GF-D8 (cell line): ENCODE measurements around the gene TUBB4A.
A peak's percentile ranks its signal among the peaks of the same experiment; 100 is the strongest.

Source experiments
- DNase-seq: peaks from one replicate; lab custom pipeline; 2025; lab: John Stamatoyannopoulos, UW

Gene TUBB4A

DNA sequence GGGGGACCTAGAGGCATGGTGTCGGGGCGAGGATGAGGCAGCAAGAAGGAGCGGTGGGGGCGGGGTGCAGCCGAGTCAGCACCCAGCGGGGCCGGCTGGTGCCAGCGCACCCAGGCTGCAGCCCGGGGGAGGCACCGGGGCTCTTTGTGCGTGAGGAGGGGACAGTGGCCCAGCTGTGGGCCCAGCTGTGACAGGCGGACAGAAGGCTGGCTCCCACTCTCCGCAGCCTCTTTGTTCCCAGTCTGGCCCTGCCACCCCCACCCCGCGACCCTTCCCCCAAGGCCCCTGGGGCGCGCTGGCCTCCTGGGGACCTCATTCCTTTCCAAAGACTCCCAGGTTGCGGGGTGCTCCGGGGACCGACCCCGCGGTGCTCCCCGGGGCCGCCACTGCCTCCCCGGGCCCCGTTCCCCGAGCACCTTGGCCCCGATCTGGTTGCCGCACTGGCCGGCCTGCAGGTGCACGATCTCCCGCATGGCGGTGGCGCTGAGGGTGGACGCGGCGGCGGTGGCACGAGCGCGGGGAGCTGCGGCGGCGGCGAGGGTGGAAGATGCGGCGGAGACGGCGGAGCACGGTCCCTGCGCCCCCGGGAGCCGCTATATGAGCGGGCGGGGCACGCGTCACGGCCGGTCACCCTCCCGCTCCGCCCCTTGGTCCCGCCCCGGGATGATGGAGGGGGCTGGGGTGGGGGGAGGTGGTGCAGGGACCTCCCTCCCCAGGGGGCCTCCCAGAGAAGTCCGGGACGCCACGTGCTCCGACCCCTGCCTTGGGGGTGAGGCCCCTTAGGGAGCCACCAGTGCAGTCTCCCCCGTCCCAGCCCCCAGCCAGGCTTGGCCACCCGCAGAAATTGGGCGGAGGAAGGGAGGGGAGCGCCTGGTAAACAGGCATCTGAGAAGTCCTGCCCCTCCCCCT is at the start of gene TUBB4A:
Gene TUBB4A (minus strand): TSS at position 570 of the 909 bp plus-strand sequence. CDS start 97 bp downstream, at position 473.
- no peak for DNase-seq

DNA sequence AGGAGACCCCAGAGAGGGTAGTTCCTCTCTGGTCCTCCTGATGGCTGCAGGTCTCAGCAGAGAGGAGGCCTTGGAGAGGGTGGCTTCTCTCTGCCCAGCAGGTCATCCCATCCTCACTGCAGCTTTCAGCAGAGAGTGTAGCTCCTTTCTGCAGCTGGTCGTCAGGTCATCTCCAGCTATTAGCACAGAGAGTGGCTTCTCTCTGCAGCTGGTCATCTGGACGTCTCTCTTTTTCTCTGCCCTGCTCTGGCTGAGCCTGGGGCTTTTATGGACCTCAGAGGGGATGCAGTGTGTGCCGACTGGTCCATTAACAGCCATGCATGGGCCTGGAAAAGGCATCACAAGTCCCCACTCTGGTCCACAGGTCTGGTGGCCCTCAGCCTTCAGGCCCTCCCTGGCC is 49.0 kb upstream of the TUBB4A start:
- DNase-seq, result no peak

DNA sequence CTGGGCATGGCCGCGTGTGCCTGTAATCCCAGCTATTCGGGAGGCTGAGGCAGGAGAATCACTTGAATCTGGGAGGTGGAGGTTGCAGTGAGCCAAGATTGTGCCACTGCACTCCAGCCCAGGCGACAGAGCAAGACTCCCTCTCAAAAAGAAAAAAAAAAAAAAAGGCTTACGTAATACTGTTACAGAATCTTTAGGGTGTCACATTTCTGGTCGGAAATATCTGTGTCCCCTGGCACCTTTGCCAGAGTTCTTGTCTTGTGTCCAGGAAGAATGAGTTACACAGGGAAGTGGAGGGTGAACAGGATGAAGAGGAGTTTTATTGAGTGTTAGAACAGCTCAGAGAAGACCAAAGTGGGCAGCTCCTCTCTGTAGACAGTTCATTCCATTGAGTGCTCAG is 48.6 kb upstream of the TUBB4A start:
- DNase-seq, result peak; percentile 18

DNA sequence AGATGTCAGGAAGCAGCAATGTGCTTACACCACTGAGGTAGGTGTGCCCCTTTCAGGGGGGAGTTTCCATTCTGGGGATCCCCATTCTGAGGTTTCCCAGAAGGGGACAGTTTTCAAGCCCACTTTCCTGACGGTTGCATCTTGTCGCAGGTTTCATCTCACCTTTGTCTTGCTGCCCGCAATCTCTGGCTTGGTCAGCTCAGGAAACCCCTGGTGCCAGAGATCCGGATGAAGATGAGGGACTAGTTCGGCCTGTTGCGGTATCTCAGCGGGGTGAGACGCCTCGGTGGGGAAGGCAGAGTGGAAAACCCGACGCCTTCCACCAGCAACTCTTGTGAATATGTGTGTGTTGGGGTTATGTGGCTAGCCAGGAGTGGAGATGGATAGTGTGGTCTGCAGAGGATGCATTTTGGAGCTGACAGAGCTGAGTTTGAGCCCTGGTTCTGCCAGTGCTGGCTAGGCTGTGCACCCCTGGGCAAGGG is 41.8 kb upstream of the TUBB4A start:
- no peak for DNase-seq

DNA sequence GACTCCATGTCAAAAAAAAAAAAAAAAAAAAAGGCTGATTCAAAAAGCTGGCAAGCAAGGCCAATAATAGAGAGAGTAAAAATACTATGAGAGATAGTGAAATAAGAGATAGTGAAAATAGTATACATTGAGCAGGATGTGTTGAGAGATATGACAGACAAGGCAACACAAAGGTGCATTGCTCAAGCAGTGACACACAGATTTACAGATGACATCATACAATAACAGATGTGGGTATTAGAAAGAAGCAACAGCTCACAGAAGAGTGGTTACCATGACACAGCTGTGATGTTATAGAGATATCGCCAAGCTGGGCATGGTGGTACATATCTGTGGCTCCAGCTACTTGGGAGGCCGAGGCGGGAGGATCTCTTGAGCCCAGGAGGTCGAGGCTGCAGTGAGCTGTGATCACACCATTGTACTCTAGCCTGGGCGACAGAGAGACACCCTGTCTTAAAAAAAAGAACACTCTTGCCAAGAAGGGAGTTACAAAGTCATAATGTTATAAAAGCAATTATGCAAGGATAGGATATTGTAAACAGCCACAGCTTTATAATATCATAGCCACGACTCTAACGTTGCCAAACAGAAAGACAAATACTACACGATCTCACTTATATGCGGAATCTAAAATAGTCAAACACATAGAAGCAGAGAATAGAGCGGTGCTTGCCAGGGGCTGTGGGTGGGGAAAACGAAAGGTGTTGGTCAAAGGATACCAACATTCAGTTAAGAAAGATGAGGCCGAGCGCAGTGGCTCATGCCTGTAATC is 39.0 kb upstream of the TUBB4A start:
- no peak for DNase-seq

DNA sequence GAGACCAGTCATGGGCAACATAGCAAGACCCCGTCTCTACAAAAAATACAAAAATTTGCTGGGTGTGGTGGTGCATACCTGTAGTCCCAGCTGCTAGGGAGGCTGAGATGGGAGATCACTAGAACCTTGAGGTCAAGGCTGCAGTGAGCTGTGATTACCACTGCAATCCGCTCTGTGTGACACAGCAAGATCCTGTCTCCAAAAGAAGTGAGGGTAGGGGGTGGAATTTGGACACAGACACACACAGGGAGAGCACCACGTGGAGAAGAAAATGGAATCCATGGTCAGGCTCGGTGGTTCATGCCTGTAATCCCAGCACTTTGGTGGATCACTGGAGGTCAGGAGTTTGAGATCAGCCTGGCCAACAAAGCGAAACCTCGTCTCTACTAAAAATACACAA is 37.4 kb upstream of the TUBB4A start:
- no peak for DNase-seq

DNA sequence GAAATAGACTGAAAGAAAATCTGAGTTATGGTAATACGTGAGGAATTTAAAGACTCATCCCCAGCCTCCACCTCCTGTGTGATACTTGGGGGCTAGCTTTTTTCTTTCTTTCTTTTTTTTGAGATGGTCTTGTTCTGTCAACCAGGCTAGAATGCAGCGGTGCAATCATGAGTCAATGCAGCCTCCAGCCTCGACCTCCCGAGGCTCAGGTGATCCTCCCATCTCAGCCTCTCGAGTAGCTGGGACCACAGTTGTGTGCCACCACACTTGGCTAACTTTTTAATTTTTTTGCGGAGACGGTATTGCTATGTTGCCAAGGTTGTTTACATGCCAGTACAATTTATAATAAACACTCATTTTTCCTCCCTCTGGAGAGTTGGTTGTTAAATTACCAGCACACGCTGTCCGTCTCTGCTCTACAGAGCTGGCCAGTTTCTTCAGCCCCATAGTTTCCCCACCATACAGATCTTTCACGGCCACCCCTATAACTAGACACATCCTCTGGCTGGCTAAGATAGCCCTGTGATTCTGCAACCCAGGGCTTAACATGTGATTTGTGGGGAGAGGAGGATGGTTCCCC is 33.5 kb upstream of the TUBB4A start:
- DNase-seq, result no peak

DNA sequence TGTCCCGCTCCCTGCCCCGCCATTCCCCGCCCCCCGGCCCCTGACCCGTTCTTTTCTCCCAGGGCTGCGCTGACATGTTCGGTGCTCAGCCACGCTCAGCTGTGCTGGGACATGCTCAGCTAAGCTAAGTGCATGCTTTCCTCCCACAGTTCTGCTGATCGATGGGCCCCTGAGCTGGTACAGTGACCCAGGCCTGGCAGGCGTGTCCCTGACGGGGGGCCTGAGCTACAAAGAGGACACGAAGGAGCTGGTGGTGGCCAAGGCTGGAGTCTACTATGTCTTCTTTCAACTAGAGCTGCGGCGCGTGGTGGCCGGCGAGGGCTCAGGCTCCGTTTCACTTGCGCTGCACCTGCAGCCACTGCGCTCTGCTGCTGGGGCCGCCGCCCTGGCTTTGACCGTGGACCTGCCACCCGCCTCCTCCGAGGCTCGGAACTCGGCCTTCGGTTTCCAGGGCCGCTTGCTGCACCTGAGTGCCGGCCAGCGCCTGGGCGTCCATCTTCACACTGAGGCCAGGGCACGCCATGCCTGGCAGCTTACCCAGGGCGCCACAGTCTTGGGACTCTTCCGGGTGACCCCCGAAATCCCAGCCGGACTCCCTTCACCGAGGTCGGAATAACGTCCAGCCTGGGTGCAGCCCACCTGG is 32.5 kb upstream of the TUBB4A start:
- DNase-seq, result no peak

DNA sequence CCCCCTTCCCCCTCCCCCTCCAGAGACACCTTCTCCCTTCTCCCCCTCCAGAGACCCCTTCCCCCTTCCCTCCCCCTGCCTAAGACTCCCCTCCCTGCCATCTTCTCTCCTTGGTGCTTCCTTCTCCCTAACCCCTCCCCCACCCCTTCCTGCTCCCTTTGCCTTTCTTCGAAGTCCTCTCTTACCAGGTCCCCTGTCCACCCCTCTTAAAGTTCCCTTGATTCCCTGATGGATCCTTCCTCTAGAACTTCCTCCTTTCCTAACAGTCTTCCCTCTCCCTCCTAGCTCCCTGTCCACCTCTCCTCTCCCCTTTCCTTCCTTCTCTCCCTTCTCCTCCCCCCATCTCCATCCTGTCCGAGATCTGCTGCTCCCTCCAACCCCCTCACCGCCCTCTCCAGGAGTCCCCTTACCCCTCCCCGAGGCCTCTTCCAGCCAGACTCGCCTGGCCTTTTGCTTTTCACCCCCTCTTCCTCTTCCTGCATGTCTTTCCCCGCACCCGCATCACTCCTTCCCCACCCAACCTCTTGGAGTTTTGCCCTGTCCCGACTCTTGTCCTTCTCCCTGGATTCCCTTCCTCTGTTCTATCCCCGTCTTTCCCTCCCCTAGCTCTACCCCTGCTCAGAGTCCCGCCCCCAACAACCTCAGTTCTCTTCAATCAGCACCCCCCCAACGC is 31.8 kb upstream of the TUBB4A start:
- no peak for DNase-seq

DNA sequence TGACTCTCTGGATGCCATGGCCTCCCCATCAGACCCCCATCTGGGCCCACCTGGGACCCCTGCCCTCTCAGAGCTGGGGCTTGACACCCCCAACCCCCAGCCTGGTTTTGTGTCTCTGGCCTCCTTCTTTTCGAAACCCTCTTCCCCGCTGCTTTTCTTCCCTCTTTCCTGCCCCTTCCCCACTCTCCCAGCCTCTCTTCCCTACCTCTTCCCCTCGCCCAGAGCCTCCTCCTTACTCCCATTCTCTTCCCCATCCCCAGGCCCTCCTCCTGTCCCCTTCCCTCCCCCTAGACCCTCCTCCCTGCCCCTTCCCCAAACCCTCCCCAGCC is 30.9 kb upstream of the TUBB4A start:
- no peak for DNase-seq

DNA sequence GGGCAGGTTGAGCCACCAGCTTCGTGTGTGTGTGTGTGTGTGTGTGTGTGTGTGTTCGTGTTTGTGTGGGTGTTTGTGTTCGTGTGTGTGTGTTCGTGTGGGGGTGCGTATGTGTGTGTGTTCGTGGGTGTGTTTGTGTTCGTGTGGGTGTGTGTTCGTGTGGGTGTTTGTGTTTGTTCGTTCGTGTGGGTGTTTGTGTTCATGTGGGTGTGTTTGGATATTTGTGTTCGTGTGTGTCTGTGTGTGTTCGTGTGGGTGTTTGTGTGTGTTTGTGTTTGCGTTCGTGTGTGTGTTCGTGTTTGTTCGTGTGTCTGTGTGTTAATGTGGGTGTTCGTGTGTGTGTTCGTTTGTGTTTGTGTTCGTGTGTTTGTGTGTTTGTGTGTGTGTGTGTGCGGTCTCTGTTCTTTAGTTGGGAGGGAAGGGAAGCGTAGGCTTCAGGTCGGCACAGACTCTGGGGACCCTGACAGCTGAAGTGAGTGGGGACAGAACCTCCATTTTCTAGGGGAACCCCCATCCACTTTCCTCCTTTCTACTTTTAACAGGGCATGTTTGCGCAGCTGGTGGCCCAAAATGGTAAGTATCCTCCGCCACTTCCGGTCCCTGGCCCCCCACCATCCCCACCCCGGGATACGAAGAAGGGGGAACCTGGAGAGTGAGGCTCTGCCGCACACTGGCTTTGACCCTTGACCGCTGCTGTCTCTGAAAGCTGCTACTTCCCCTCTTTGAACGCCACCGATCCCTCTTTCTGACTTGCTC is 30.3 kb upstream of the TUBB4A start:
- DNase-seq, result peak; percentile 32

DNA sequence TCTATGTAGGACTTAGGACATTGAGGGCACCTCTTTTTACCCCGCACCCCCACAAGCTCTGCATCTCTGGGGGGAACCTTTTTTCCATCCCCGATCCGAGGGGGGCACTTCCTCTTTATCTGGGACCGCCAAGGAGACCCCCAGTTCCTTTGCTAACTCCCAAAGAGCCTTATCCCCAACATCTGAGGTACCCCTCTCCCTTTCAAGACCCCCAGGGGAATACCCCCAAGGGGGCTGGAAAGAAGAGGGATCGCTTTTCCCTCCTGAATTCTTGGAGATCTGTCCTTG is 29.8 kb upstream of the TUBB4A start:
- DNase-seq, result no peak

DNA sequence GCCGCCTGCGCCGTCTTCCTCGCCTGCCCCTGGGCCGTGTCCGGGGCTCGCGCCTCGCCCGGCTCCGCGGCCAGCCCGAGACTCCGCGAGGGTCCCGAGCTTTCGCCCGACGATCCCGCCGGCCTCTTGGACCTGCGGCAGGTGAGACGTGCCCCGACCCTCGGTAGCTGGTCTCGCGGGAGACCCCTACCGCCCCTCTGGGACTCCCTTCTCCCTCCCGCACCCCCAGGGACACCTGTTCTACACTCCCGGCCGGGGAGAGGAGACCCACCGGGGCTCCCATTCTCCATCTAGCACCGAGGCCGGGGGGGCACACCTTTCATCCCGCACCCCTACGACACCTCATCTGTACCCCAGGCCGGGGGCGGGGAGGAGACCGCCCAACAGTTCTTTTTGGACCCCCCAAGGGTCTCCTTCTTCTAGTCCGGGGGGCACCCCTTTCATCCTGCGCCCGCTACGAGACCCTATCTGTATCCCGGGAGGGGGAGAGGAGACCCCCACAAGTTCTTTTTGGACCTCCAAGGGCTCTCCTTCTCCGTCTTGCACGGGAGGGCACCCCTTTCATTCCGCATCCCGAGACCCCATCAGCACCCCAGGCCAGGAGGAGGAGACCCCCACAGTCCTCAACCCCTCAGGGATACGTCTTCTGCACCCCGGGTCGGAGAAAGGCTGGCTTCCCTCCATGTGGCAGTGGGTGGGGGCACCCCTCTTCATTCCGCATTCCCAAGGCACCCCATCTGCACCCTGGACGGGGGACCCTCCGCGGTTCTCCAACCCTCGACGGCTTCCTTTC is 29.2 kb upstream of the TUBB4A start:
- DNase-seq, result no peak

DNA sequence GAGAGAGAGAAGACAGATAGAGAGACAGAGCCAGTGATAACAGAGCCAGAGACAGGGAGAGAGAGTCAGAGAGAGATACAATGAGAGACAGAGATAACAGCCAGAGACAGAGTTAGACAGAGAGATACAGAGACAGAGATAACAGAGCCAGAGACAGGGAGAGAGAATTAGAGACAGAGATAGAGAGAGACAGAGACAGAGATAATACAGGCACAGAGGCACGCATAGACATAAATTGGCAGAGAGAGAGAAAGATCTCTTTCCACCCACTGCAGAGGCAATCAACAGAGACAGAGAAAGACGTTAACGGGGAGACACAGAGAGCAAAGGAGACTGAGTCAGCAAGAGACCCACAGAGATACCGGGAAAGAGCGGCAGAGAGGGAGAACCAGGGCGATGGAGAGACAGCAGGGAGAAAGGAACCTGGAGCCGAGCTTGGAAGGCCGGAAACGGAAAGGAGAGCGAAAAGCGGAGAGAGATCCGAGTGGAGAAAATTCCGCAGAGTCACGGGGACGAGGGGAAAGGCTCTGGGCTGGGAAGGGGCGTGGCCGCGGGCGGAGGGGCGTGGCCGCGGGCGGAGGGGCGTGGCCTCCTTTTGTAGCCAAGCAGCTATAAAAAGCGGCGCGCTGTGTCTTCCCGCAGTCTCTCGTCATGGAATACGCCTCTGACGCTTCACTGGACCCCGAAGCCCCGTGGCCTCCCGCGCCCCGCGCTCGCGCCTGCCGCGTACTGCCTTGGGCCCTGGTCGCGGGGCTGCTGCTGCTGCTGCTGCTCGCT is 28.5 kb upstream of the TUBB4A start, which contains the start of gene TNFSF9:
Gene TNFSF9 (plus strand): TSS at position 641 of the 777 bp plus-strand sequence. CDS start 11 bp downstream, at position 652.
- peak; percentile 40 for DNase-seq

DNA sequence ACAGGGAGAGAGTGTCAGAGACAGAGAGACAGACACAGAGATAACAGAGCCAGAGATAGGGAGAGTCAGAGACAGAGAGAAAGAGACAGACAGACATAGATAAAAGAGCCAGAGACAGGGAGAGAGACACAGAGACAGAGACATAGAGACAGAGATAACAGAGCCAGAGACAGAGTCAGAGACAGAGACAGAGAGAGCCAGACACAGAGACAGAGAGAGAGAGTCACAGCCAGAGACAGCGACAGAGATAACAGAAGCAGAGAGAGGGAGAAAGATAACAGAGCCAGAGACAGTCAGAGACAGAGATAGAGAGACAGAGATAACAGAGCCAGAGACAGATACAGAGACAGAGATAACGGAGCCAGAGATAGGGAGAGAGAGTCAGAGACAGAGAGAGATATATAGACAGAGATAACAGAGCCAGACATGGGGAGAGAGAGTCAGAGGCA is 27.9 kb upstream of the TUBB4A start:
- DNase-seq, result no peak

DNA sequence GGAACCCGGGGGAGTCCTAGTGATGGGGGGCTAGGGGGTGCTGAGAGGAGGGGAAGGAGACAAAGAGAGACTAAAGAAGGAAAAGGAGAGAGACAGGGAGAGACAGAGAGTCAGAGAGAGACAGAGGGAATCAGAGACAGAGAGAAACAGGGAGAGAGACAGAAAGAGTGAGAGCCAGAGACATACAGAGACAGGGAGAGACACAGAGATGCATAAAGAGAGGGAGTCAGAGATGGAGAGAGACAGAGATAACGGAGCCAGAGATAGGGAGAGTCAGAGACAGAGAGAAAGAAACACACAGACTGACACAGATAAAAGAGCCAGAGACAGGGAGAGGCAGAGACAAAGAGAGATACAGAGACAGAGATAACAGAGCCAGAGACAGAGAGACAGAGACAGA is 27.2 kb upstream of the TUBB4A start:
- DNase-seq, result no peak

DNA sequence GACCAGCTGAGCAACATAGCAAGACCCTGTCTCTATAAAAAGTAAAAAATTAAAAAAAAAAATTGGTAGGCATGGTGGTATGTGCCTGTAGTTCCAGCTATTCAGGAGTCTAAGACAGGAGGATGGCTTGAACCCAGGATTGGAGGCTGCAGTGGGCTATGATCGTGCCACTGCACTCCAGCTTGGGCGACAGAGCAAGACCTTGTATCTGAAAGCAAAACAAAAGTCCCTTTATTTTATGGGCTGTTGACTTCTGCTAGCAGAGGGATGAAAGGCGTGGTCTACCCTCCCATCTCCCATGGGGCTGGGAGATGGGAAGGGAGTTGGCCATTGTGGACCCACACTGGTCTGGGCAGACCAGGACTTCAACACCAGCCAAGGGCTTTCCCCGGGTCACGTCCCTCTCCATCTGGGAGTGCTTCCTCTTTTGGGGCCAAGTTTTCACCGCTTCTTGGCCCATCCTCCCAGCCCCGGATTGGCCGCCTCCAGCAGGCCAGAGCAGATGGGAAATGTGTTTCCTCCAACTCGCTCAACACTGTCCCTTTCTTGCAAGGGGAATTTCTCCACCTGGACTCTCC is 26.5 kb upstream of the TUBB4A start:
- DNase-seq, result peak; percentile 41

DNA sequence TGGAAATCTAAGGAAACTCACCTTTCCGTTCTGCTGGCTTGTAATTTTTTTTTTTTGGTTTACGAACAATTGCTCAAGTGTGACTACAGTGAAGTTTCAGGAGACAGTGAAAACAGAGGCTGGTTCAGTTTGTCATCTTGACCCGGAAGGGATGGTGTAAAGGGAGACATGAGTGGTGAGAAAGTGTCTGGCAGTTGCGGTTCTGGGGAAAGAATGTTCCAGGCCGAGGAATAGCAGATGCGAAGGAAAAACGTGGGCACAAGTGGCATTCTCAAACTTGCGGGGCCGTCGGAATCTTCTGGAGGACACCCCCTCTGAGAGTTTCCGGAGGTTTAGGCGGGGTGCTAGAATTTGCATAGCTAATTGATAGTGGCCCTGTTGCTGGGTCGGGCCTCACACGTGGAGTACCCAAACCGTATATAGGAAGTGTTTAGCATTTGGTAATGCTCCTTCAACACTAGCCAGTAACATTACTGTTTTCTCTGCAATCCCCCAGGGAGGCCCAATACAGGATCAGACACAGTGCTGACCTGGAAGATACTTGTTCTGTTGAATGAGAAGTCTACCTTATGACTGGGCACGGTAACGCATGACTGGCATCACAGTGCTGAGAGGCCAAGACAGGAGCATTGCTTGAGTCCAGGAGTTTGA is 25.9 kb upstream of the TUBB4A start:
- DNase-seq, result no peak
